Measurements from ENCODE around the gene TRPV4.

TRPV4 gene

GRCh38 chr12:109762071-109762672, 71.0 kb downstream of the TRPV4 start:
- no peak for DNase-seq (ENCODE audit: low spot score)

GRCh38 chr12:109760930-109761921, 72.0 kb downstream of the TRPV4 start:
- DNase-seq (ENCODE audit: low spot score): no peak

DNA sequence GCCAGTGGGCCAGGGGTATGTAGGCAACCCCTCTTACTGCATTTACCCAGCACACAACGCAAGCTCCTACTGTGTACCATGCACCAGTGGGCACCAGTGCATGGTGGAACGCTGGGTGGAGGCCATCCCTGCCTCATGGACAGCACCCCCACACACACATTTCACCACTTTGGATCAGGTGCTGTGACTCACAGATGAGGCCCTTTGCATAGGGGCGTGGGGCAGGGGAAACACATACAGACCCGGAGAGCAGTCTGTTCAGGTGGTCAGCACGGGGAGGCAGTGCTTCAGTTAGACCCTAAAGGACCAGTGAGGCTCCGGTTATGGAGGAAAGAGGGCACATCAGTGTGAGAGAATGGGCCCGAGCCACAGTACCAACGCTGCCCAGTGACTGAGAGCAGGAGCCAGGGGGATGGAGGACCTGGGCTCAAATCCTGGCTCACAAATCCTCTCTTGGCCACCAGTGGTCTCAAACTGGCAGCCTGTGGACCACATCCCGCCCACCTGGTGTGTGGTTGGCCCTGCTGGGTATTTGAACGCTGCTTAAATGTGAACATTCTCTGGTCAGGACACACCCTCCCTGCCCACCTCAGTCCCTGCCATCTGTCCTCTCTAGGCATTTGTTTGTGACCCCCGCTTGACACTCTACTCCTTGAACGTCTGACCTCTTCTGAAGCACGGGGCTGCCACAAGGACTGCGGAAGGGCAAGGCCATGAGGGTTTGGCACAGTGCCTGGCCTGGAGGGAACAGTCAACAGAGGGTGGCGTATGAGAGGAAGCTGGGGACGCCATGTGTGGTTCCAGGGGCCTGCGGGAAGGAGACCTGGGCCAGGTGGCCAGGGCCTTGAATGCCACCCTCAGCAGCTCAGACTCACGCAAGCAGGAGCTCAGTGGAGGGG, 72.9 kb downstream of the TRPV4 start:
- no peak for DNase-seq (ENCODE audit: low spot score)

DNA sequence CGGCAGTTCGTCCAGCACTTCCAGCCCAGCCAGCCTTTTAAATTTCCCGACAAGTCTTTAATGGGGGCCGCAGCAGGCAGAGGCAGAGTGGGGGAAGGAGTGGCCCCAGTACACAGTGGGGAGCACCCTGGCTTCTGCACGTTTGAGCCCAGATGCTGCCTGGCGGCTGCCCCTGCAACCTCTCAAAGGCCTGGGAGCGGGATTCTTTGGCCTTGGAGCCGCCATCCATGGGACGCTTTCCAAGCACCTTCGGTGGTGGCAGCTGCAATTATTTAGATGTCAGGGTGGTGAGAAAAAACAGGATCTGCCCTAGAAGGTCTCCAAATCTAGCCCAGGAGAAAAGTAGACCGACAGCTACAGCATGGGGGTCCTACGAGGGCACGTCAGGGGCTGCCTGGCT, 73.6 kb downstream of the TRPV4 start:
- no peak for DNase-seq (ENCODE audit: low spot score)

DNA sequence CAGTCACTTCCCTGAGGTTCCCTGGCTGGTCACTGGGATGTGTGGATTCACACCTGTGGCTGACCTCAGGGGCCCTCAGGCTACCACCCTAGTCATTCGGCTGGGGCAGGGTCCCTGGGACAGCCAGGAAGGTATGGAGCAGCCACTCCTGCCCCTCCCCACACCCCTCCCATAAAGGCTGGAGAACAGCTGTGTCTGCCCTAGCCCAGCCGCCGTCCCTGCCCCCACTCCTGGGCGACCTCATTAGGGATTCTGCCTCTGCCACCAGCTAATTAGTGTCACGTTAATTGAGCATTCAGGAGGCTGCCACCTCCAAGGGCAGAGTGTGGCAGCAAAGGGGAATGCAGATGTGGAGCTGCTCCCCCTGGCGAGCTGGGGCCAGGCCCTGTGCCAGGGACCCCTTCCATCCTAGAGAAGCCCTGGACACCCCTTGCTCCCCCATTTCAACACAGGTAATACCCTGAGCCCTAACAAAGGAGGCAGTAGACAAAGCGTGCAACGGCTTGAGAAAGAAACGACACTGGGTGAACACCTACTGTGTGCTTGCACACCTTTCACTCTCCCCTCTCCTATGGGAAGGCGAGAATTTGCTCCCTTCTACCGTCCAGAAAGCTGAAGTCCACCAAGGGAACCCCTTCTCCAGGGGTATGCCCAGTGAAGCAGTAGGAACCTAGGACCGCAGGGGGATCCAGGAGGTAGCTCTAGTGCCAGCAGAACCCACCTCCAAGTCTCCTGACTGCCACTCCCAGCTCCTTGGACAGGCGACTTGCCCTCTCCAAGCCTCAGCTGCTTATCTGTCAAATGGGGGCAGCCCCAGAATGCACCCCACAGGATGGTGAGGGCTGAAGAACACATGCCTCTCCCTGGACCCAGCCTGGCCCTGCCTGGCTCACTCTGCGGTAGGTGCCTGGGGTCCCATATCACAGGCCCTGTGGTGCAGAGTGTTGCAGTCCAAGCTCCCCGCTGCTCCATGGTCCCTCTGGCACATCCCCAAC, 74.5 kb downstream of the TRPV4 start:
- no peak for DNase-seq (ENCODE audit: low spot score)

- DNase-seq (ENCODE audit: low spot score): no peak
Measured at GRCh38 chr12:109757671-109758265, 75.4 kb downstream of the TRPV4 start.

DNA sequence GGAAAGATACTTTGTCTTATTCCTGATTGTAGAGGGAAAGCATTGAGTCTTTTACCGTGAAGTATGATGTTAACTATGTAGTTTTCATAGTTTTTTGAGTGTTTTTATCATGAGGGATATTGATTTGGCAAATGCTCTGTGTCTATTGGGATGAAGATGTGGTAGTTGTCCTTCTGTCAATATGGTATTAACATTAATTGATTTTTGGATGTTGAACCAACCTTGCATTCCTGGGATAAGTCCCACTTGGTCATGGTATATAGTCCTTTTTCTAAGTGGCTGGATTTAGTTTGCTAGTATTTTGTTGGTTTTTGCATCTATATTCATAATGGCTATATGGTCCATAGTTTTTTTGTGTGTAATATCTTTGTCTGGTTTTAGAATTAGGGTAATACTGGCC, 76.7 kb downstream of the TRPV4 start:
- no peak for DNase-seq (ENCODE audit: low spot score)

DNA sequence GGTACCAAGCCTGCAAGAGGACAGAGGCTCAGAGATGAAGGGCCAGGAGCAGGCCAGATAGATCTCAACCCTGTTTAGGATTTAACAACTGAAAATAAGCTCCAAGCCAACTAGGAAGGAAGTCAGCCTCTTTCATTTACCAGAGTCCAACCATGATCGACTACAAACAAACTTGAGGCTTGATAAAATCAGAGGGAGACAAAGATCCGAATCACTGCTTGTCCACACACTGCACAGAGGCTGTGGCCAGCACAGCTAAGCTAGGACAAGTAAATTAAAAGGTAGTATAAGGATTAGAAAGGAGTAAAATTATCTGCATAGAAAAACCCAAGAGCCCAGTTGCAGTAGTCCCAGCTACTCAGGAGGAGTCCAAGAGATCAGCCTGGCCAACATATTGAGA, 79.2 kb downstream of the TRPV4 start:
- no peak for DNase-seq (ENCODE audit: low spot score)

DNA sequence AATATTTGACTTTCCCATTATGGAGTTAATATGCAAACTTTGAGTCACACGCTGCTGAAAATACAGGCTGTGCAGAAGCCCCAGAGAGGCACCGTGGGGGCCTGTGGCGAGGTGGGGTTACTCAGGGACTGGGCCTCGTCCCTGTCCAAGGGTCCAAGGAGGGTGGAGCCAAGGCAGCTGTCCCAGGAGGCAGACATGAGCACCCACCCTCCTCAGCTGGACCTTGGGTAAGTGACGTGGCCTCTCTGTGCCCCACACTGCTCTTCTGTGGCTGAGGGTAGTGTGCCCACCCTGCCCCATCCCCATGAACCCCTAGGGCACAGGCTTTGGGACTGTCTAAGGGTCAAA, 80.2 kb downstream of the TRPV4 start:
- DNase-seq (ENCODE audit: low spot score): no peak

DNA sequence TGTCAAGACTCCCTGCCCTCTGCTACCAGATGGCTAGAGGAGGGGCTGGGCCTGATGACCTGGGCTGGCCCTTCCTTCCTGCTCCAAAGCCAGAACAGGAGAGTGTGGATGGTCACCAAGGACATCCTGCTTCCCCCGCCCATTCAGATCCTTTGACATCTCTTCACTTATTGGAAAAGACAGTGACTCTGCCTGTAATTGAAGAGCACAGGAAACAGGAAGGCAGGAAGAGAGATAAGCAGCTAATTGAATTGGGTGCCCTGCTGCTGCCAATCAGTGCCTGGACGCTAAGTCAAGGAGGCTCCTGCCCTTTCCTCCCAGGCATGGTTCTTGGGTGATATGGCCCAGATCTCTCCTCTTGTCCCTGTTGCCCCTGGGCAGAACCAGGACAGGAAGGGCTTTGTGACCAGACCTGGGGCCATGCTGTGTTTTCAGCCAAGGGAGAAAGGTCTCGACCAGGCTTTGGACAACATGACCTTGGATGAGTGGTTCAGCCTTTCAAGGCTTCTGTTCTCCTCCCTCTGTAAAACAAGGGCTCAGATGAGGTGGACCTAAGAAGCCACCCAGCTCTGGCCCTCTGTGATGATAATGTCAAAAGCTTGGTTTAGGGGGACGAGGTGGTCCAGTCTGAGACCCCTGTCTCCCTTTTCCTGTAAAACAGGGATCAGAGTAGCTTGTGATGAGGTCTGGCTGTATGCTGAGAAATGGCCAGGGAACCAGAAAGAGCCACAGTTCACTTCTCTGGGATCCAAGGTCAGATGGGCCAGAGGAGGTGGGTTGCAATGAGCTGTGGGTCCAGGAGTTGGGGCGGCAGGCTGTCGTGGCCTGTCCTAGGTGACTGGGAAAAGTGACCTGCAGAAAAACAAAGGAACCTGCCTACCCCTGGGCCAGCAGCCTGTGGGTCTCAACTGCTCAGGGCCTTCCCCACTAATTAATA, 80.8 kb downstream of the TRPV4 start:
- DNase-seq (ENCODE audit: low spot score): no peak

DNA sequence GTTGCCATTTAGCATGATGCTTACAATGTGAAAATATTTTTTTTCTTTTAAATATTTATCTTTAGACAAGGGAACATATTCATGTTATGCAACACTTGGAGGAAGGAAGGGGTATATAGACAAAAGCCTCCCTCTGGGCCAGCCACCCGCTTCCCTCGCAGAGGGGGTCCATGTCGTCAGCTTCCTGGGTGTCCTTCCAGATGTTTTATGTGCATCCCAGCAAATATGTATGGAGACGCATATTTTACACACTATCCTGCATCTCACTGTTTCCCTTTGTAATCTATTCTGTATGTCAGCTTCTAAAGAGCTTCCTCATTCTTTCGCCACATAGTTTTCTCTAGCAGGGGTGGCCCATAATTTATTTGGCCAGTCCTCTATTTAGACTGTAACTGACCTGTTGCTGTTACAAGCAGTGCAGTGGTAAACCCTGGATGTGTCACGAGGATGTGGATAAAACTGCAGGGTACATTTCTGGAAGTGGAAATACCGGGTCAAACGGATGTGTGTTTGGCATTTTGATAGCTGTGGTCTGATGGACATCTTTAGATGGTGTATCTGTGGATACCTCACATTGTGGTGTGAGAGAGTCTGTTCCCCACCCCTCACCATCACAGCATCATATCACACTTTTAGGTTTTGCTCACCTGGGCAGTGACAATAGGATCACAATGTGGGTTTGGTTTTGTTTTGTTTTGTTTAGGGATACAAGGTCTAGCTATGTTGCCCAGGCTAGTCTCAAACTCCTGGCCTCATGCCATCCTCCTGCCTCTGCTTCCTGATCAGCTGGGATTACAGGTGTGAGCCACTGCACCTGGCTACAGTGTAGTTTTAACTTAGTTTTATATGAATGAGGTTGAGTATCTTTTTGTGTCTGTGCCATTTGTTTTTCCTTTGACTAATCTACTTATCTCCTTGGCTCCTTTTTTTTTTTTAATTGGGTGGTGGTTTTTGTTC, 87.9 kb downstream of the TRPV4 start:
- DNase-seq (ENCODE audit: low spot score): no peak

GRCh38 chr12:109744026-109744425, 89.2 kb downstream of the TRPV4 start:
- DNase-seq (ENCODE audit: low spot score): no peak

DNA sequence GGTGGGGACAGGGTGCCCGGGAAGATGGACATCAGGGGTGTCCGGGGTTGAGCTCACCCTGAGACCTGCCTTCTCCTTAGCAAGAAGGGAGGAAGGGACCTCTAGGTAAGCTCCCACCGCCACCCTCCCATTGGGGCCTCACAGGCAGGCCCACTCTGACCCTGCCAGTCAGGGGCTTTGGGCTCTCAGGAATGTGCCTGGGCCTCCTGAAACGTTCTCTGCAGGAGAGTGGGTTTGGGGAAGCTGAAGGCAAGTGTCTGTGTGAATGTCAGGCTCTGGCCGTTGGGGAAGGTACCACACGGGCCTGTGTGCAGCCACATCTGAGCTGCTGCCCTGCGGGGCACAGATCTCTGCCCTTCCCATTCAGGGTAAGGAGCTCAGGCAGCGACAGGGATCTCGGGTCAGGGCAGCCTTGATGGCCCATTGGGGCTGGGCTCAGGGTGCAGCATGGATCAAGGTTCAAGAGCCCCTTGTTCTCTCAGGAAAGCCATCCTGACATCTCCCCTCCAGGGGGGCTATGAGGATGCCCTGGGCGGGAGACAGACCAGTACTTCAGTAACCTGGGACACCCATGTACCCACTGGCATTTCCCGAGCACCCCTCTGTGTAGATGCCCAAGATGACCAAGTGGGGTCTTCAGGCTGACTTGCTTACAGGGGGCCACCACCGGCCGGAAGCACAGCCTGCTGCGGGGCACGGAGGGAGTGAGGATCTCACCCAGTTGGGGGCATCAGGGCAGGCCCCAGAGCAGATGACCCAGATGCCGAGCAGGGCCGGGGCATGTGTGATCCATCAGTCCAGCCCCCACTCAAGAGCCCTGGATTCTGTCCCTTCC, 89.9 kb downstream of the TRPV4 start:
- DNase-seq (ENCODE audit: low spot score): no peak

DNA sequence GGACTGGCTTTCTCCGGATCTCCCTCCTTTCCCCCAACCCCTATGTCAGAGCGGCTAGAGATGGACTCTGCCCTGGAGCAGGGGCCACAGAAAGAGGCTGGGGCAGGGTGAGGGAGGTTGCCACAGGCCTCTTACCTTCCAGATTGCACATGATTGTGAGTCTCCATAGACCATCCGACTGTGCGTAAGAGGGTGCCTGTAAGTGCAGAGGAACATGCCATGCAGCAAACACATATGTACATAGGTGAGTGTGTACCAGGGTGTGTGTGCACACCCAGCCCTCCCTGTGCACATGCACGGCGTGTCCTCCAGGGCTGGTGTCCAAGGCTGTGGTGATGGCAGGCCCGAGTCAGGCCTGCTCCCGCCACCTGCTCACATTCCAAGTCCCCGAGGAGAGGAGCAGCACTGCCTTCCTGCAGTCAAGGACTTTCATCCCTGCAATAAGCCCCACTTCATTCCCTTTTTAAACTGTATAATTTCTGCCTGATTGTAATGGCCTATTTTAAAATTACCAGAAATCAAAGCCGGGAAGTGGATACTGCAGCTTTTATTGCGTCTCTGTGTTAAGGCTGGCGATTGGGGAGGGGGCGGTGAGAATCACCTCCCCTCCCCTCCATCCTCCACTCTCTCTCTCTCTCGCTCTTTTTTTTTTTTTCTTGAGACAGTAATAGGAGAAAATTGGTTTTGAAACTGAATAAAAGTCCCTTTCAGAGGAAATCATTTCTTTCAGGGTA, 91.1 kb downstream of the TRPV4 start:
- no peak for DNase-seq (ENCODE audit: low spot score)

- DNase-seq (ENCODE audit: low spot score): no peak
Measured at GRCh38 chr12:109741286-109741969, 91.8 kb downstream of the TRPV4 start.

- no peak for DNase-seq (ENCODE audit: low spot score)
Measured at GRCh38 chr12:109740694-109741245, 92.4 kb downstream of the TRPV4 start.

All from activated CD4-positive, alpha-beta T cell treated with anti-CD3 and anti-CD28 coated beads, Interleukin-2, Interleukin-4, amounts not matched to agents 100 ng/mL and 50 ng/mL, durations not matched to agents 16 hours and 8 hours (primary cell).